ENCODE results near the gene SLC5A10. TPM values are rescaled to one million over a fixed set of nuclear protein-coding genes. Genes with fewer than 3 reads are reported as not detected.

Gene SLC5A10
- polyA plus RNA-seq, 1 of the 3 experiments (the other 2 are of a cell fraction), result not detected

GRCh38 chr17:18919963-18920362 lies 32.0 kb upstream of the SLC5A10 start (continued):
- TF ChIP-seq CTCF (IDR thresholded peaks at IDR 0.05) (no peak), YY1 (IDR thresholded peaks at IDR 0.05; ENCODE audit: low read depth) (no peak), RXRA (IDR thresholded peaks at IDR 0.05; ENCODE audit: borderline replicate concordance, low read depth) (no peak), JUND (IDR thresholded peaks at IDR 0.05) (no peak), NRF1 (IDR thresholded peaks at IDR 0.05; ENCODE audit: low read depth, low read length) (no peak), GABPA (IDR thresholded peaks at IDR 0.05; ENCODE audit: low read depth) (no peak)

GRCh38 chr17:18920911-18921441 lies 31.0 kb upstream of the SLC5A10 start:
- no peaks in the 10 kb centered on the region for H3K9me3 ChIP-seq
- POLR2A ChIA-PET, result no interaction called here
- no peaks in the 10 kb centered on the region for H3K27me3 ChIP-seq (ENCODE audit: insufficient read depth)
- H3K4me2 ChIP-seq, result peak overlapping the region; percentile 64
- H3K9me2 ChIP-seq, result no peaks in the 10 kb centered on the region
- CTCF ChIA-PET, result no interaction called here
- H3K9ac ChIP-seq, result no peak overlapping the region
- WGBS (ENCODE audit: low lambda C conversion rate), result 18% methylated on average over 6 of the region's 6 CpGs
- H3K79me2 ChIP-seq (ENCODE audit: insufficient read depth), result no peaks in the 10 kb centered on the region; the same call in 1 of the 2 replicates
- H3K4me3 ChIP-seq (ENCODE audit: low read depth in 2 of 2, low read length in 1 of 2), result no peak overlapping the region; a peak in 1 of 4 replicates
- H2AFZ ChIP-seq (ENCODE audit: low read depth), result no peak overlapping the region
- no peak for DNase-seq
- TF ChIP-seq RFX5 (IDR thresholded peaks at IDR 0.05; ENCODE audit: low read length) (no peak), PBX3 (IDR thresholded peaks at IDR 0.05) (peak; percentile 68), JUND (IDR thresholded peaks at IDR 0.05) (peak; percentile 37), USF2 (IDR thresholded peaks at IDR 0.05; ENCODE audit: borderline replicate concordance, low read depth, low read length) (no peak), RXRA (IDR thresholded peaks at IDR 0.05; ENCODE audit: borderline replicate concordance, low read depth) (peak; percentile 36; the same call in 1 of the 2 replicates)
- H3F3A ChIP-seq (replicated peaks; ENCODE audit: insufficient read depth), result peaks cover 25% of the 10 kb centered on the region
- H4K20me1 ChIP-seq (ENCODE audit: insufficient read depth), result no peaks in the 10 kb centered on the region
- H3K4me1 ChIP-seq (ENCODE audit: control insufficient read depth in 1 of 2, insufficient read depth in 2 of 2, low read depth in 1 of 2, low read length in 1 of 2), result peaks cover 12 to 16% of the 10 kb centered on the region in 2 experiments; a peak in 3 of 4 replicates
- H3K36me3 ChIP-seq (replicated peaks in 1 of 2; ENCODE audit: control insufficient read depth in 1 of 2, insufficient read depth in 2 of 2, low read length in 1 of 2), result peaks cover 0 to 3% of the 10 kb centered on the region in 2 experiments
- peak overlapping the region; percentile 5 to 60; a peak in 3 of 4 replicates for H3K27ac ChIP-seq (ENCODE audit: low read depth in 2 of 2, low read length in 1 of 2)

- Histone ChIP-seq H3K4me2 (peak overlapping the region; percentile 64), H3K4me3 (ENCODE audit: low read depth in 2 of 2, low read length in 1 of 2) (no peak overlapping the region; a peak in 1 of 4 replicates), H3K4me1 (ENCODE audit: control insufficient read depth in 1 of 2, insufficient read depth in 2 of 2, low read depth in 1 of 2, low read length in 1 of 2) (peaks cover 12 to 16% of the 10 kb centered on the region in 2 experiments; a peak in 3 of 4 replicates), H3F3A (replicated peaks; ENCODE audit: insufficient read depth) (peaks cover 24% of the 10 kb centered on the region), H3K9me2 (no peaks in the 10 kb centered on the region), H3K27me3 (ENCODE audit: insufficient read depth) (no peaks in the 10 kb centered on the region), H4K20me1 (ENCODE audit: insufficient read depth) (no peaks in the 10 kb centered on the region), H3K79me2 (ENCODE audit: insufficient read depth) (no peaks in the 10 kb centered on the region; the same call in 1 of the 2 replicates), H3K27ac (ENCODE audit: low read depth in 2 of 2, low read length in 1 of 2) (peak overlapping the region; percentile 5 to 60; a peak in 3 of 4 replicates), H3K9me3 (no peaks in the 10 kb centered on the region), H3K36me3 (replicated peaks in 1 of 2; ENCODE audit: control insufficient read depth in 1 of 2, insufficient read depth in 2 of 2, low read length in 1 of 2) (peaks cover 0 to 6% of the 10 kb centered on the region in 2 experiments), H3K9ac (no peak overlapping the region), H2AFZ (ENCODE audit: low read depth) (no peak overlapping the region)
- ChIA-PET CTCF (no interaction called here), POLR2A (no interaction called here)
- no peak for DNase-seq
- WGBS (ENCODE audit: low lambda C conversion rate), result 64% methylated on average over 2 of the region's 2 CpGs
- no peak for TF ChIP-seq NRF1 (IDR thresholded peaks at IDR 0.05; ENCODE audit: low read depth, low read length)
- no peak for TF ChIP-seq MAX (IDR thresholded peaks at IDR 0.05; ENCODE audit: low read depth)
- no peak for TF ChIP-seq RAD21 (IDR thresholded peaks at IDR 0.05; ENCODE audit: low read length)
- no peak for TF ChIP-seq REST (IDR thresholded peaks at IDR 0.05; ENCODE audit: low read depth, low read length)
- TF ChIP-seq GATA2 (CRISPR knock-in tag; IDR thresholded peaks at IDR 0.05), result no peak
- TF ChIP-seq RFX5 (IDR thresholded peaks at IDR 0.05; ENCODE audit: low read length), result no peak
- TF ChIP-seq FOXM1 (IDR thresholded peaks at IDR 0.05; ENCODE audit: low read depth), result no peak
- no peak for TF ChIP-seq EZH2phosphoT487 (IDR thresholded peaks at IDR 0.05; ENCODE audit: borderline replicate concordance, low read depth)
- TF ChIP-seq TCF12 (IDR thresholded peaks at IDR 0.05), result no peak
Observed at GRCh38 chr17:18921485-18921884, 30.5 kb upstream of the SLC5A10 start.
